Measurements from ENCODE around the gene TBL1XR1.

DNA sequence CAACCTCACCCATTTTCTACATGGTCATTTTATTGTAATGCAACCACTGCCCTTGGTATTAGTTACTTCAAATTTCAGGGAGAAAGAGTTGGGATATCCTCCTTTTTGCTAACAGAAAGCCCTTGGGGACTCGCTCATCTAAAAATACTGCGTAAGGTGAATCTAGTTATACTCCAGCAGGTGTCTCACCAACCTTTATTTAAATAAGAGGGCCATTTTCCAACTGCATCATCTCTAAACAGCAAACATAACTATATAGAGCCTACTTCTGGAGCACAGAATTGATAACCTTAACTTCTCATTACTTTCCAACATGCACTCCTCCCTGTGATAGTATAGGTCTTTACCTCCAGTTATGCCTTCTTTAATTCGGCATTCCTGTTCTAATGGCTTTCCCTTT lies 77.5 kb downstream of the TBL1XR1 start:
- TF ChIP-seq, protein P1, sequence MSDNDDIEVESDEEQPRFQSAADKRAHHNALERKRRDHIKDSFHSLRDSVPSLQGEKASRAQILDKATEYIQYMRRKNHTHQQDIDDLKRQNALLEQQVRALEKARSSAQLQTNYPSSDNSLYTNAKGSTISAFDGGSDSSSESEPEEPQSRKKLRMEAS (IDR thresholded peaks at IDR 0.05): no peak
- TF ChIP-seq YY1 (IDR thresholded peaks at IDR 0.05; ENCODE audit: extremely low read depth, insufficient replicate concordance, low read depth, low read length) (no peak), ZNF274 (IDR thresholded peaks at IDR 0.05; ENCODE audit: low read depth, low read length) (no peak), POLR2A (IDR thresholded peaks at IDR 0.05; ENCODE audit: borderline replicate concordance, extremely low read depth, insufficient read depth, insufficient read length) (no peak), ELF1 (IDR thresholded peaks at IDR 0.05; ENCODE audit: borderline replicate concordance, low read depth) (no peak), JUND (IDR thresholded peaks at IDR 0.05) (no peak), POLR2AphosphoS5 (IDR thresholded peaks at IDR 0.05; ENCODE audit: low read depth, low read length) (no peak), EGR1 (IDR thresholded peaks at IDR 0.05; ENCODE audit: low read depth) (no peak), ZFX (IDR thresholded peaks at IDR 0.05) (no peak), EZH2 (IDR thresholded peaks at IDR 0.05) (no peak)
- TF ChIP-seq, protein P2, sequence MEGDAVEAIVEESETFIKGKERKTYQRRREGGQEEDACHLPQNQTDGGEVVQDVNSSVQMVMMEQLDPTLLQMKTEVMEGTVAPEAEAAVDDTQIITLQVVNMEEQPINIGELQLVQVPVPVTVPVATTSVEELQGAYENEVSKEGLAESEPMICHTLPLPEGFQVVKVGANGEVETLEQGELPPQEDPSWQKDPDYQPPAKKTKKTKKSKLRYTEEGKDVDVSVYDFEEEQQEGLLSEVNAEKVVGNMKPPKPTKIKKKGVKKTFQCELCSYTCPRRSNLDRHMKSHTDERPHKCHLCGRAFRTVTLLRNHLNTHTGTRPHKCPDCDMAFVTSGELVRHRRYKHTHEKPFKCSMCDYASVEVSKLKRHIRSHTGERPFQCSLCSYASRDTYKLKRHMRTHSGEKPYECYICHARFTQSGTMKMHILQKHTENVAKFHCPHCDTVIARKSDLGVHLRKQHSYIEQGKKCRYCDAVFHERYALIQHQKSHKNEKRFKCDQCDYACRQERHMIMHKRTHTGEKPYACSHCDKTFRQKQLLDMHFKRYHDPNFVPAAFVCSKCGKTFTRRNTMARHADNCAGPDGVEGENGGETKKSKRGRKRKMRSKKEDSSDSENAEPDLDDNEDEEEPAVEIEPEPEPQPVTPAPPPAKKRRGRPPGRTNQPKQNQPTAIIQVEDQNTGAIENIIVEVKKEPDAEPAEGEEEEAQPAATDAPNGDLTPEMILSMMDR (IDR thresholded peaks at IDR 0.05 in 2 of 3, conservative IDR thresholded peaks at IDR 0.05 in 1 of 3; ENCODE audit: borderline replicate concordance in 1 of 3, insufficient read depth in 1 of 3, low read depth in 2 of 3, low read length in 2 of 3): no peak; a peak in 1 of 6 replicates

Data from HCT116 (cell line).